Measurements from ENCODE around the gene TMEM88.

TMEM88 gene

GRCh38 chr17:7841396-7841914, 13.4 kb upstream of the TMEM88 start:
- peak; percentile 12 for ATAC-seq
- TF ChIP-seq CREB5 (CRISPR knock-in tag; IDR thresholded peaks at IDR 0.05; ENCODE audit: low read depth) (no peak), SNAI2 (CRISPR knock-in tag; IDR thresholded peaks at IDR 0.05) (no peak), ARNTL (CRISPR knock-in tag; IDR thresholded peaks at IDR 0.05; ENCODE audit: borderline replicate concordance, low read depth) (no peak), GLIS3 (CRISPR knock-in tag; IDR thresholded peaks at IDR 0.05) (no peak), BACH2 (CRISPR knock-in tag; IDR thresholded peaks at IDR 0.05; ENCODE audit: borderline replicate concordance) (no peak), ZNF70 (CRISPR knock-in tag; IDR thresholded peaks at IDR 0.05) (no peak)

GRCh38 chr17:7841915-7842379, 12.9 kb upstream of the TMEM88 start:
- TF ChIP-seq ZNF8 (CRISPR knock-in tag; IDR thresholded peaks at IDR 0.05) (no peak), ZFP3 (CRISPR knock-in tag; IDR thresholded peaks at IDR 0.05) (no peak), ZC3H10 (CRISPR knock-in tag; IDR thresholded peaks at IDR 0.05) (no peak), CREB5 (CRISPR knock-in tag; IDR thresholded peaks at IDR 0.05; ENCODE audit: low read depth) (no peak), ARNTL (CRISPR knock-in tag; IDR thresholded peaks at IDR 0.05; ENCODE audit: borderline replicate concordance, low read depth) (no peak), PATZ1 (CRISPR knock-in tag; IDR thresholded peaks at IDR 0.05; ENCODE audit: borderline replicate concordance) (peak; percentile 34; the same call in 1 of the 2 replicates)
- peak; percentile 43 for ATAC-seq

GRCh38 chr17:7842380-7843256, 12.2 kb upstream of the TMEM88 start:
- peak; percentile 12 for ATAC-seq
- 0 out of 2 replicates have a peak, but pooled peaks have one; percentile 42 for TF ChIP-seq SNAI2 (CRISPR knock-in tag; IDR thresholded peaks at IDR 0.05)
- no peak for TF ChIP-seq ZFP3 (CRISPR knock-in tag; IDR thresholded peaks at IDR 0.05)
- no peak; the same call in 1 of the 2 replicates for TF ChIP-seq PATZ1 (CRISPR knock-in tag; IDR thresholded peaks at IDR 0.05; ENCODE audit: borderline replicate concordance)
- no peak for TF ChIP-seq TOX (CRISPR knock-in tag; IDR thresholded peaks at IDR 0.05; ENCODE audit: borderline replicate concordance)
- no peak for TF ChIP-seq BACH2 (CRISPR knock-in tag; IDR thresholded peaks at IDR 0.05; ENCODE audit: borderline replicate concordance)
- TF ChIP-seq CREB5 (CRISPR knock-in tag; IDR thresholded peaks at IDR 0.05; ENCODE audit: low read depth), result no peak

- TF ChIP-seq ISL1 (CRISPR knock-in tag; IDR thresholded peaks at IDR 0.05) (no peak), SNAI2 (CRISPR knock-in tag; IDR thresholded peaks at IDR 0.05) (no peak), ZNF70 (CRISPR knock-in tag; IDR thresholded peaks at IDR 0.05) (no peak), ZFP30 (CRISPR knock-in tag; IDR thresholded peaks at IDR 0.05) (no peak), CSDC2 (CRISPR knock-in tag; IDR thresholded peaks at IDR 0.05) (no peak)
- no peak for ATAC-seq
Measured at GRCh38 chr17:7843257-7843535, 11.7 kb upstream of the TMEM88 start.

GRCh38 chr17:7843536-7844291, 11.2 kb upstream of the TMEM88 start:
- ATAC-seq, result peak; percentile 41
- no peak for TF ChIP-seq ZNF565 (CRISPR knock-in tag; conservative IDR thresholded peaks at IDR 0.05; ENCODE audit: low read depth)
- no peak for TF ChIP-seq BACH2 (CRISPR knock-in tag; IDR thresholded peaks at IDR 0.05; ENCODE audit: borderline replicate concordance)
- TF ChIP-seq TSHZ2 (CRISPR knock-in tag; IDR thresholded peaks at IDR 0.05), result no peak
- TF ChIP-seq PATZ1 (CRISPR knock-in tag; IDR thresholded peaks at IDR 0.05; ENCODE audit: borderline replicate concordance), result peak; percentile 57; the same call in 1 of the 2 replicates
